Testis (tissue), 3 donors: ENCODE measurements around the gene CDH13. TPM values are rescaled to one million over a fixed set of nuclear protein-coding genes. Genes with fewer than 3 reads are reported as not detected.

Experiments used
- DNase-seq: peaks from one replicate; pipeline ENCODE4 v3.0.0-alpha.2; 2019
- H3K27ac ChIP-seq, 2 donors: fragments of 200-600 bp; sonication (generic); one replicate each; pipeline ENCODE4 v1.5.1; 2019
- H3K27me3 ChIP-seq: fragments of 200-600 bp; sonication (generic); one replicate; pipeline ENCODE4 v1.5.1; 2019
- H3K36me3 ChIP-seq: fragments of 200-600 bp; sonication (generic); one replicate; pipeline ENCODE4 v1.5.1; 2017; ENCODE audit warnings: low read depth; ENCODE audit errors: missing control alignments
- H3K4me1 ChIP-seq: fragments of 200-600 bp; sonication (generic); one replicate; pipeline ENCODE4 v1.5.1; 2019
- H3K4me3 ChIP-seq, 2 donors: fragments of 200-600 bp; sonication (generic); one replicate each; pipeline ENCODE4 v1.5.1; 2017 to 2019
- H3K9me3 ChIP-seq: fragments of 200-600 bp; sonication (generic); one replicate; pipeline ENCODE4 v1.5.1; 2017
- POLR2A ChIP-seq: fragments of 450-650 bp; IDR thresholded peaks from one replicate; pipeline ENCODE4 v1.6.1; 2017; ENCODE audit warnings: antibody characterized with exemption, mild to moderate bottlenecking, moderate library complexity
- WGBS, 2 donors: methylation state at CpG; one replicate each; pipeline ENCODE4 v1.1.5; 2018; 5-methylcytosine and 5-hydroxymethylcytosine counted together
- intact Hi-C: fragments of 100-400 bp; cut with DNase I; formaldehyde crosslinking; loops from one replicate; pipeline ENCODE4 v1.15.1; 2023; ENCODE audit warnings: low total_unique reads
- polyA plus RNA-seq: library from polyadenylated mRNA; stranded (reverse); fragments of 350-450 nt; fragmentation: Illumina TruSeq; extraction: RNeasy Lipid Tissue Mini Kit (QIAGEN cat#74804); gene quantifications from one replicate; pipeline ENCODE4 v1.2.3, GENCODE V29; 2014; ENCODE audit warnings: low read depth, low replicate concordance; ENCODE audit not compliant: insufficient read depth
- total RNA-seq, 2 donors: library from RNA; depleted of rRNA; stranded (reverse); fragments of >200 nt; gene quantifications; one replicate each; pipeline ENCODE4 v1.2.3, GENCODE V29; 2016
- TF ChIP-seq, protein P1 (sequence below), 3 experiments: fragments of 450-650 bp in 2 of 3; fragments of 200-600 bp in 1 of 3; sonication (generic) in 1 of 3; IDR thresholded peaks; one replicate each; pipeline ENCODE4 v1.5.1; 2016 to 2019; ENCODE audit warnings: antibody characterized with exemption in 3 of 3, mild to moderate bottlenecking in 2 of 3, moderate library complexity in 1 of 3

CDH13 gene
- total and polyA plus RNA-seq, 3 donors from 2014 or later, result 1.2 to 11.1 (median 2.0) TPM

- 87 to 92% methylated on average over 3 of the region's 3 CpGs for WGBS, 2 donors
- no peaks in the 10 kb centered on the region for H3K27me3 ChIP-seq
- TF ChIP-seq, protein P1, sequence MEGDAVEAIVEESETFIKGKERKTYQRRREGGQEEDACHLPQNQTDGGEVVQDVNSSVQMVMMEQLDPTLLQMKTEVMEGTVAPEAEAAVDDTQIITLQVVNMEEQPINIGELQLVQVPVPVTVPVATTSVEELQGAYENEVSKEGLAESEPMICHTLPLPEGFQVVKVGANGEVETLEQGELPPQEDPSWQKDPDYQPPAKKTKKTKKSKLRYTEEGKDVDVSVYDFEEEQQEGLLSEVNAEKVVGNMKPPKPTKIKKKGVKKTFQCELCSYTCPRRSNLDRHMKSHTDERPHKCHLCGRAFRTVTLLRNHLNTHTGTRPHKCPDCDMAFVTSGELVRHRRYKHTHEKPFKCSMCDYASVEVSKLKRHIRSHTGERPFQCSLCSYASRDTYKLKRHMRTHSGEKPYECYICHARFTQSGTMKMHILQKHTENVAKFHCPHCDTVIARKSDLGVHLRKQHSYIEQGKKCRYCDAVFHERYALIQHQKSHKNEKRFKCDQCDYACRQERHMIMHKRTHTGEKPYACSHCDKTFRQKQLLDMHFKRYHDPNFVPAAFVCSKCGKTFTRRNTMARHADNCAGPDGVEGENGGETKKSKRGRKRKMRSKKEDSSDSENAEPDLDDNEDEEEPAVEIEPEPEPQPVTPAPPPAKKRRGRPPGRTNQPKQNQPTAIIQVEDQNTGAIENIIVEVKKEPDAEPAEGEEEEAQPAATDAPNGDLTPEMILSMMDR (IDR thresholded peaks at IDR 0.05), result no peak
- TF ChIP-seq POLR2A, result no peak
- intact Hi-C loops, result no loop called here
- H3K4me1 ChIP-seq, result no peaks in the 10 kb centered on the region
- no peaks in the 10 kb centered on the region for H3K36me3 ChIP-seq
- DNase-seq, result no peak
- H3K4me3 ChIP-seq, result no peak overlapping the region
- no peak overlapping the region for H3K27ac ChIP-seq
- no peaks in the 10 kb centered on the region for H3K9me3 ChIP-seq
Observed at GRCh38 chr16:83083361-83083760, 456.6 kb downstream of the CDH13 start.

DNA sequence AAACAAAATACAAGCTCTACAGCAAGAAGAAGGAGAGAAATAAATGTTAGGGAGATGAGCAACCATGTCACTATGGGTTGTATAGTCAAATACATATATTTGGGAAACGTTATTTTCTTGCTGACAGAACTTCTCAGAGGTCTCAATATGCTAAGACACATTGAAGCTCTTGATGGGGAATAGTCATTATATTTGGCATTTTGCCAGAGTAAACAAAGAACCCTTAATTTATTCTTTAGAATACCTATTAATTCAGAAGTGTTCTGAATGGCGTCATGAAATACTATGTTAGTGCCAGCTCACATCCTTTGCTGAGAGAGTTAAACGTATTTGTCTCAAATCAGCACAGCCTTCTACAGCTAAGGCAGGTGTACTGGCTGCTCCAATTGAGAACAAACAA is 458.9 kb downstream of the CDH13 start:
- intact Hi-C loops, result no loop called here
- WGBS, 2 donors, result 60 to 61% methylated on average over 3 of the region's 3 CpGs

GRCh38 chr16:83095941-83096692 is 469.3 kb downstream of the CDH13 start:
- 72 to 82% methylated on average over 10 of the region's 10 CpGs for WGBS, 2 donors
- H3K4me1 ChIP-seq, result no peaks in the 10 kb centered on the region
- no peaks in the 10 kb centered on the region for H3K9me3 ChIP-seq
- no peak overlapping the region for H3K27ac ChIP-seq
- no peaks in the 10 kb centered on the region for H3K27me3 ChIP-seq
- intact Hi-C loops, result no loop called here
- H3K4me3 ChIP-seq, result no peak overlapping the region
- DNase-seq, result no peak
- no peaks in the 10 kb centered on the region for H3K36me3 ChIP-seq
- TF ChIP-seq POLR2A, result no peak
- TF ChIP-seq, protein P1 (IDR thresholded peaks at IDR 0.05), result no peak

More for the DNA sequence above, 458.9 kb downstream of the CDH13 start:
- no peak for DNase-seq
- no peak for TF ChIP-seq POLR2A
- TF ChIP-seq, protein P1 (IDR thresholded peaks at IDR 0.05), result no peak
- no peaks in the 10 kb centered on the region for H3K4me1 ChIP-seq
- no peaks in the 10 kb centered on the region for H3K9me3 ChIP-seq
- no peaks in the 10 kb centered on the region for H3K36me3 ChIP-seq
- no peak overlapping the region for H3K4me3 ChIP-seq
- H3K27ac ChIP-seq, result no peak overlapping the region
- H3K27me3 ChIP-seq, result no peaks in the 10 kb centered on the region

GRCh38 chr16:83098536-83098935 is 471.8 kb downstream of the CDH13 start:
- Histone ChIP-seq H3K36me3 (no peaks in the 10 kb centered on the region), H3K27ac (no peak overlapping the region), H3K4me1 (no peaks in the 10 kb centered on the region), H3K9me3 (no peaks in the 10 kb centered on the region), H3K27me3 (no peaks in the 10 kb centered on the region), H3K4me3 (no peak overlapping the region)
- WGBS, 2 donors, result 85 to 91% methylated on average over 3 of the region's 3 CpGs
- intact Hi-C loops, result no loop called here
- TF ChIP-seq, protein P1 (IDR thresholded peaks at IDR 0.05), result no peak
- TF ChIP-seq POLR2A, result no peak
- DNase-seq, result no peak

GRCh38 chr16:83100679-83101078 is 473.9 kb downstream of the CDH13 start:
- DNase-seq, result no peak
- Histone ChIP-seq H3K9me3 (no peaks in the 10 kb centered on the region), H3K27me3 (no peaks in the 10 kb centered on the region), H3K4me3 (no peak overlapping the region), H3K4me1 (no peaks in the 10 kb centered on the region), H3K27ac (no peak overlapping the region), H3K36me3 (no peaks in the 10 kb centered on the region)
- WGBS, 2 donors, result 85 to 91% methylated on average over 2 of the region's 2 CpGs
- intact Hi-C loops, result no loop called here
- TF ChIP-seq, protein P1 (IDR thresholded peaks at IDR 0.05), result no peak
- TF ChIP-seq POLR2A, result no peak
